Activated T-cell treated with anti-CD3 and anti-CD28 coated beads for 4 hours (primary cell): ENCODE data around the gene ATP9A.
"Not testable (repeated sequence)": the region's sequence is repeated elsewhere in the genome, so short reads cannot be mapped to it uniquely, and the experiment has no call there.

ENCODE experiments used
- DNase-seq: peaks from one replicate; pipeline ENCODE4 v3.0.0-alpha.2; 2020

ATP9A gene

DNA sequence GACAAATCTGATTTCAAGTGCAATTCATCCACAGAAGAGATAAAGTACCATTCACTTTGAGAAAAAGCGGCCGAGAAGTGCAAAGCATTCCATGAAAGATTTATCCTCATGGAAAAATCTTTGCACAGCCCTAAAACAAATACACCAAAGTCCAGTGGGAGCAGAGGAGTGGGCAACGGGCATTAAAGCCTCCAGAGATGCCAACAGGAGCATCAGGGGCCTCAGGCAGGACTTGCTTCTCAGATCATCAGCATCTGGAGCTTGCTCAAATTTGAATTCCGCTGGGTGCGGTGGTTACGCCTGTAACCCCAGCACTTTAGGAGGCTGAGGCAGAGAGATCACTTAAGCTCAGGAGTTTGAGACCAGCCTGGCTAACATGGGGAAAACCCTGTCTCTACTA, 115.0 kb downstream of the ATP9A start:
- no peak for DNase-seq

DNA sequence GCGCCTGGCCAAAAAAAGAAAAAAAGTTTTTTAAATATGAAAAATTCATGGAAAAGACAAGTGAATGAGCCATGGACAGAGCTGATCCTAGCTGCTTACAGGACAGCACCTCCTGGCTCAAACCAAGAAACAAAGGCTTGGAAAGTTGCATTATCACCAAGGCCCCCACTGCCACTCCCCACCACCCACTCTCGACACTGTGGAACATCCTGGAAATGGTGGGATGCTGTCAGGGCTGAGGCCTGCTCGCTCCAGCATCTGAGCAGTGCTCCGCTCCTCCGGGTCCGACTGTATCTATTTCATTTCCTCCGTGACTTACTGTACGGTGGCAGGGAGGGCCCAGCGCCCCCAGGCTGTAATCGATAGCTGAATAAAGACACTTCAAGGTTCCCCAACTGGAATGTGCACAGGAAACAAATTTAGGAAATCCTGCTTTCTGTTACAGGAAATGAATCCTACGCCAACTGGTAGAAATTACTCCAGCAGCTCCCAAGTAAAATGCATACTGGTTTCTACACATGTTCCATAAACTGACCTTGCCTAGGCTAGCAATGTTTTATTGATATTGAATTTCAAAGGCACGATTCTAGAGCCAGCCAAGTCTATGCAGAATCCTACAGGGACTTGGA, 116.2 kb downstream of the ATP9A start:
- no peak for DNase-seq

DNA sequence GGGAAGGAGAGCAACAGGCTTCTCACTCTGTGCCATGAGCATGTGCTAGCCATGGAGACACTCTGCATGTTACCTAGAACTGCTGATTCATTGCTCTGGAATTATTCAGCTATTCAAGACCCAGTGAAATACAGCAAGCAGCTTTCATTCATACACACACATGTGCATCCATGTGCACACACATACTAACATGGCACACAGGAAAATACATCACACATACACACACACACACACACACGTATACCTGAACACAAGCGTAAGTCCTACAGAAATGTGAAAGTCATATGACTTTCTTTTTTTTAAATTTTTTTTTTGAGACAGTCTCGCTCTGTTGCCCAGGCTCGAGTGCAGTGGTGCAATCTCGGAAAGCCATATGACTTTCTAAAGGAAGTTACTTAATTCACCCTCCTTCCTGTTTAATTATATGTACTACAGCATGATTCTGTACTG, 117.5 kb downstream of the ATP9A start:
- DNase-seq = no peak

DNA sequence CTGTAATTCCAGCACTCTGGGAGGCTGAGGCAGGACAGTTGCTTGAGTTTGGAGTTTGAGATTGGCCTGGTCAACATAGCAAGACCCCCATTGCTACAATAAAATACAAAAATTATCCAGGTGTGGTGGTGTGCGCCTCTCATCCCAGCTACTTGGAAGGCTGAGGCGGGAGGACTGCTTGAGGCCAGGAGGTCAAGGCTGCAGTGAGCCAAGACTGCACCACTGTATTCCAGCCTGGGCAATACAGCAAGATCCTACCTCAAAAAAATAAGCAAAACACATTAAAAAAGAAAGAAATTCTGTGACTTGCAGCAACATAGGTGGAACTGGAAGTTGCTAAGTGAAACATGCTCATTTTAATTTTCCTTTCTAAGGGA, 119.6 kb downstream of the ATP9A start:
- DNase-seq = no peak

DNA sequence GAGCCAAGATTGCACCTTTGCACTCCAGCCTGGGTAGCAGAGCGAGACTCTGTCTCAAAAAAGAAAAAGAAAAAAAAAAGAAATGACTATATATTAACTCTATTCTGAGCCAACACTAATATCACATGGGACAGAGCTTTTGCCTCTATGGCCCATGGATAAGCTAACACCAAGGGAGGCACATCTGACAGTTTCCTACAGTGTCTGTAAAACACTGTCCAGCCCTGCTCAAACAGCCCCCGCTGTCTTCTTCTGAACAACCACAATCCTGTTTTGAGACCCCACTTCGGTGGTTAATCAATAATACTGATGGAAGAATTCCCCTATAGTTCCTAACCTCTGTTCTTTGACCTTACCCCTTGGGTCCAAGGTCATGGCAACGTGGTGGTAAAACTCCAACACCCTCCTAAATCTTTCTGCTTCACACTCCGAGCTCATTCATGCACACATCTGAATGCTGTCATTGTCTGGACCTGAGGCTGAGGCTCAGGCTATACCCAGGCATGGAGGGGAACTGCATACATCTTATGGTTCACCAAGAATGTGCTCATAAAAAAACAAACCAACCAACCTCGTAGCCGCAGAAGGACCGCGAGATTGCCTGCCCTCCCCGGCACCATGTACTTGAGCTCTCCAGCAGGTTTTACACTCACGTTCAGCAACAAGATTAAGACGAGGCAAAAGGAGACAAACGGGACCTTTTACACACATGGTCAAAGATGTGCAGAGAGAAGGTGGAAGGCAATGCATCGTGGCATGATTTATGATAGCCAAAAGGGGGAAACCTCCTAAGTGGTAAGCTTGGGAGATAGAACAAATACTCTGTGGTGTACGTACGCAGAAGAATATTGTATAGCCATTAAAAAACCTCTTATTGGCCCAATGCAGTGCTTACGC, 120.3 kb downstream of the ATP9A start:
- no peak for DNase-seq

DNA sequence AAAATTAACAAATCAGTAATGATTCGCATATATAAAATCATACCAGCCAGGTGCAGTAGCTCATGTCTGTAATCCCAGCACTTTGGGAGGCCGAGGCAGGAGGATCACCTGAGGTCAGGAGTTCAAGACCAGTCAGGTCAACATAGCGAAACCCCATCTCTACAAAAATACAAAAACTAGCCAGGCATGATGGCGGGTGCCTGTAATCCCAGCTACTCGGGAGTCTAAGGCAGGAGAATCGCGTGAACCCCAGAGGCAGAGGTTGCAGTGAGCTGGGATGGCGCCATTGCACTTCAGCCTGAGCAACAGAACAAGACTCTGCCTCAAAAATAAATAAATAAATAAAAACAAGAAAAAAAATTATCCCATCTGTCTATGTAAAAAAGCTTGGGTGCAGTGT, 124.4 kb downstream of the ATP9A start:
- DNase-seq = not testable (repeated sequence)

DNA sequence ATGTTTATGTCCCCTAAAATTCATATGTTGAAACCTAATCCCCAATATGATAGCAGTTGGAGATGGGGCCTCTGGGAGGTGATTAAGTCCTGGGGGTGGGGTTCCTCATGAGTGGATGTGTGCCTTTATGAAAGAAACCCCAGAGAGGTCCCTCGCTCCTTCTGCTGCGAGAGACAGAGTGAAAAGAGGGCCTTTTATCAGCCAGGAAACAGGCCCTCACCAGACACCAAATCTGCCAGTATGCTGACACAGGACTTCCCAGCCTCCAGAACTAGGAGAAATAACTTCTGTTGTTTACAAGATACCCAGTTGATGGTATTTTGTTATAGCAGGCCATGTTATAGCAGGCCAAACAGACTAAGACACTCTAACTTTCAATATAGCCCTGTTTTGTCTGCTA, 124.8 kb downstream of the ATP9A start:
- no peak for DNase-seq

DNA sequence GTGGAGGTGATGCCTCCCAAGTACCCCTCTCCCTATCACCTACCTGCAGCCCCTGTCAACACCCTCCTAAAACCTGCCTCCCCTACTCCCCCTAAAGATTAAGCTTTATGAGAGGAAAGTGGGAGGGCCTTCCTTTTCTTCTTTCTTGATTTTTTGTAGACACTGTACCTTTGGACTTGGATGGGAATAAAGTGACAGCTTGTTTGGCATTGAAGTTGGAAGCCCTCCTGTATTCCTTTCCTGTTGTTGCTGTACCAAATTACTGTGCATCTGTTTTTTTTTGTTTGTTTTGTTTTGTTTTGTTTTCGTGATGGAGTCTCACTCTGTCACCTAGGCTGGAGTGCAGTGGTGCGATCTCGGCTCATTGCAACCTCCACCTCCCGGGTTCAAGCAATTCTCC, 126.3 kb downstream of the ATP9A start:
- DNase-seq = no peak

DNA sequence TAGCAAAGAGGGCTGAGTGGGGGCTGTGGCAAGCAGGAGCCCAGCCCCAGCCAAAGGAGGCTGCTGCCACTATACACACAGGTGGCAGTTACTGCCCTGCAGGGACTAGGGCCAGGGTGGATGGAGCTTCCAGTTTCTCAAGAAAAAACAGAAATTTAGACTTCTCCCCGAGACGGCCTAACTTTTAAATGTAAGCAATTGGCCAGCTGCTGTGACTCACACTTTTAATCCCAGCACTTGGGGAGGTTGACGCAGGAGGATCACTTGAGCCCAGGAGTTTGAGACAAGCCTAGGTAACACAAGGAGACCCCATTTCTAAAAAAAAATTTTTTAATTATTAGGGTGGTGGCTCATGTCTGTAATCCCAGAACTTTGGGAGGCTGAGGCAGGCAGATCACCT, 127.4 kb downstream of the ATP9A start:
- DNase-seq = no peak

DNA sequence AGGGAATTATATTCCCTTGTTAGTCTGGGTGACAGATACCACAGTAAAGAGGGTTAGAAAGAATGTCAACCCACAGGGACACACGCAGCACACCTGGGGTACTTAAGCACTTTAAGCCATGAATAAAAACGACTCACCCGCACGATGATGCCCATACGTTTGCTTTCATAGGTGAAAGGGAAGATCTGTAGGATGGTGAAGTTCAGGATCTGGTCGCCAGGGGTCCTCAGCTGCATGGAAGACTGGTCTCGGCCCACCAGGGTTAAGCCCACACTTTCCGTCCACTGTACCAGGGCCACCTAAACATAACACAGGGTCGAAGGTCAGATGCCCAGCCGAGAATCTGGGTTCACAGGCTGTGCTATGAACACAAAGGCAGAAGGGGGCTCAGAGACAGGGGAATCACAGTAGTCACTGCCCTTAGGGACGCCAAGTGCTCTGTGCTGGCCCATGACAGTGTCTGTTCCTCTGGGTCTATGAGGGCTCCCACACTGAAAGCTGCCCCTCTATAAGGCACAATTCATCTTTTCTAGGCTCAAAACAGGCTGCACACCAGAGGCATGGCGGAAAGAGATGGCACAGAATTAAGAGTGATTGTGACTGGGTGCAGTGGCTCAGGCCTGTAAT, 128.9 kb downstream of the ATP9A start:
- DNase-seq = peak; percentile 49

DNA sequence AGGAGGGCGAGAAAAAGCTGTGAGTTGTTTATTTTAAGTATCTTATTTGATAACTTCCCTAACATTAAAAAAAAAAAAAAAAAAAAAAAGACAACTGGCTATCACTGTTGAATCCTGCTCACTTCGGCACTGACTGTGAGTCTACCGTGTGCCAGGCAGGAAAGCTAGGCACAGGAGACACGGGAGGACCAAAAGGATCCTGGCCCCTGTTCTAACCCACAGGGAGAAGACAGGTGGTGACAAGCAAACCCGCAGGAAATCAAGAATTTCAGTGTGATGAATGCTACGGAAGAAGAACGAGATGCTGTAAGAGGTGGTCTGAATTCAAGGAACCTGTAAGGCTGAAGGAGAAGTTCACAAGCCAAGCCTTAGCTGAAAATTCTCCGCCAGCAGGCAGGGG, 130.9 kb downstream of the ATP9A start:
- DNase-seq = no peak

DNA sequence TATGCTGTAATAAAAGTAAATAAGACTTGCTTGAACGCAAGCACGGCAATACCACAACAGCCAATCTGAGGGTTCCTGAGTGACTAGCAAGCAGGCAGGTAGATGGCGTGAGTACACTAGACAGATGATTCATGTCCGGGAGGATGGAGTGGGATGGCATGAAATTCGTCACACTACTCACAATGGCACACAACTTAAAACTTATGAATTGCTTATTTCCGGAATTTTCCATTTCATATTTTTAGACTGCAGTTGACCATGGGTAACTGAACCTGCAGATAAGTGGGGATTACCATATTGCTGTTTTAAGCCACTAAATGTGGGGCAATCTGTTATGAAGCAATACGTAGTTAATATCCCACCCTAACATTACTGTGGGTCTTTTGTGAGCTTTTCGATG, 132.1 kb downstream of the ATP9A start:
- DNase-seq = no peak

DNA sequence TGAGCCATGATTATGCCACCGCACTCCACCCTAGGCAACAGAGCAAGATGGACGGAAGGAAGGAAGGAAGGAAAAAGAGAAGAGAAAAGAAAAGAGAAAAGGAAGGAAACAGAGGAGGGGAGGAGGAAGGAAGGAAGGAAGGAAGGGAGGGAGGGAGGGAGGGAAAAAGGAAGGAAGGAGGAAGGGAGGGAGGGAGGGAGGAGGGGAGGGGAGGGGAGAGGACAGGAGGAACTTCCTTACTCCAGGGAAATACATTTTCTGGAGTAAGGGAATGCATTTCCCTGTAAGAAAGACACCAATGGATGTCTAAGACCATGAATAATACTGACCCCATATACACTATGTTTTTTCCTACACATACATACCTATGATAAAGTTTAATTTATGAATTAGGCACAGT, 132.5 kb downstream of the ATP9A start:
- no peak for DNase-seq

DNA sequence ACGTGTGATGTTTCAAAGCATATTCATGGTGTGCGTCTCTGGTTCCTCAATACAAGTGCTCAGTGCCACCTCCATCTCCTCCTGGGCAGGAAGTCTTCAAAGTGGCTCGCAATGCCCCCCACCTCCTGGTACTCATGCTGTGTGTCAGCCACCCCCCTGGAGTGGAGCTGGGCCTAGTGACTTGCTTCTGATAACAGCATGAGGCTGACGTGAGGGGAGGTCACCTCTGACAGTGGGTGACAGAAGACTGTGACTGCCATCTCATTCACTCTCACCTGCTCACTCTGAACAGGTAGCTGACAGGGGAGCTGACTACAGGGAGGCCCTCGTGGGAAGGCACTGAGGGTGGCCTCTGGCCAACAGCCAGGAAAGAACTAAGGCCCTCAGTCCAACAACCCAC, 133.3 kb downstream of the ATP9A start:
- no peak for DNase-seq

DNA sequence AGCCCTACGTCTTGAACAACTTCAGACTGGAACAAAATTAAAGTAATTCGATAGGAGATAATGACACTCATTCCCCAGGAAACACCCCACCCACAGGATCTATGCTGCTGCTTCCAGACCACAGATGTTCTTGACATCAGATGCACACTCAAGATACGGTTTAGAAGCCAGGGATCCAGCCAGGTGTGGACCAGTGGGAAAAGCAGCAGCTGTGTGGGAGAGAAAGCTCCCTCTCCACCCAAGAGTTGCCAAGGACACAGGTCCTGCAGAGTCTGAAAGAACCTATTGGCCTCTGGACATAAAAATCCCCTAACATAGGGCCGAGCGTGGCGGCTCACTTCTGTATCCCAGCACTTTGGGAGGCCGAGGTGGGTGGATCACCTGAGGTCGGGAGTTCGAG, 133.9 kb downstream of the ATP9A start:
- DNase-seq = no peak

DNA sequence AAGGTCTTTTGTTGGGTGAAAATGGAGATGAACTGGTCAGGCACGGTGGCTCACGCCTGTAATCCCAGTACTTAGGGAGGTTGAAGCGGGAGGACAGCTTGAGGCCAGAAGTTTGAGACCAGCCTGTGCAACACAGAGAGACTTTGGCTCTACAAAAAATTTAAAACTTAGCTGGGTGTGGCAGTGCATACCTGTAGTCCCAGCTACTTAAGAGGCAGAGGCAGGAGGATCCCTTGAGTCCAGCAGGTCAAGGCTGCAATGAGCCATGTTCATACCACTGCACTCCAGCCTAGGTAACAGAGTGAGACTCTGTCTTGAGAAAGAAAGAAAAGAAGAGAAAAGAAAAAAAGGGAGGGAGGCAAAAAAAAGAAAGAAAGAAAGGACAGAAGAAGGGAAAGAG, 134.8 kb downstream of the ATP9A start:
- no peak for DNase-seq

DNA sequence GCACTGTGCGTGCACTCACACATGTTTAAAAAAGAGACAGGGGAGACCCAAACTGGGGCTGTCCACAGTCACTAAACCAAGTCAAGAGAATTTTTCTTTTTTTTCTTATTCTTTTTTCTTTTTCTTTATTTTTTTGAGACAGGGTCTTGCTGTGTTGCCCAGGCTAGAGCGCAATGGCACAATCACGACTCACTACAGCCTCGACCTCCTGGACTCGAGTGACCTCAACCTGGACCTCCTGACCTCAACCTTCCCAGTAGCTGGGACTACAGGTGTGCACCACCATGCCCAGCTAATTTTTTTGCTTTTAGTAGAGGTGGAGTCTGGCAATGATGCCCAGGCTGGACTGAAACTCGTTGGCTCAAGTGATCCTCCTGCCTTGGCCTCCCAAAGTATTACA, 136.2 kb downstream of the ATP9A start:
- DNase-seq = no peak

DNA sequence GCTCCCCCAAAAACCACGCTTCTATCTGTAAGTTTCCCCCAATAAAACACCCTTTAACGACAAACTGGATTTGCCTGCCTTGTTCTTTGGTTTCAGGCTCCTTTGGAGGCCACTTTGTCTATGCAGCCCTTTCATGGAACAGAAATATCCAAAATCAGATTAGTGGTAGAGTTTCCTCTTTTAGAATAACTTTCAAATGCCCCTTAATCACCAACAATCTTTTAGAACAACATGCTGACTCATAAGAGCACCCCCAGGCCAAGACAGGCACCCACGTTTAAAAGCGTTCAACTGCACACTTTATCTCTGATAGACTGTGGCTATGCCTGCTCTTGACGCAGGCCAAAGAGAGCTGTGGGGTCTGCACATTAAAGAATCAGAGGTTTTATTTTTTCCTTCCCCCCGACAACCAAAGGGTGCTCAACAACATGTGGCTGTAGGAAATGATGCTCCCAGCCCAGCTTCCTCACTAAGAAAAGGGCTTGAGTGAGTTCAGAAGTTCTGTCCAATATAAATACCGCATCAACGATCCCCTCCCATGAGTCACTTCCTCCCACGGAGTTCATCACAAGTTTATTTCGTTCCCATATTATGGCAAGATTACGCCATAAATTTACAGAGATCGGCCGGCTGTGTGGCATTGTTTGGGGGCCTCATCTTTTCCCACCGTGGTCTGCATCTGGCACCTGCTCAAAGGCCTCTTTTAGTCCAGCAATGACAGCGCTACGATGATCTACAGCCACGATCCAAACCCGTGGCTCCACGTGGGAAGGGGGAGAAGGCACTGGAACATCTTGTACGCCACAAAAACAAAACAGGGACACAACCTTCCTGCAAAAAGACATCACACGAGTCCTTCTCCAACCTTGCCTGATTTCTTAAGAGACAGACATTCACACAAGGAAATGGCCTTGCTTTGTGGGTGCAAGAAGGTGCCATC, 136.9 kb downstream of the ATP9A start:
- peak; percentile 3 for DNase-seq

DNA sequence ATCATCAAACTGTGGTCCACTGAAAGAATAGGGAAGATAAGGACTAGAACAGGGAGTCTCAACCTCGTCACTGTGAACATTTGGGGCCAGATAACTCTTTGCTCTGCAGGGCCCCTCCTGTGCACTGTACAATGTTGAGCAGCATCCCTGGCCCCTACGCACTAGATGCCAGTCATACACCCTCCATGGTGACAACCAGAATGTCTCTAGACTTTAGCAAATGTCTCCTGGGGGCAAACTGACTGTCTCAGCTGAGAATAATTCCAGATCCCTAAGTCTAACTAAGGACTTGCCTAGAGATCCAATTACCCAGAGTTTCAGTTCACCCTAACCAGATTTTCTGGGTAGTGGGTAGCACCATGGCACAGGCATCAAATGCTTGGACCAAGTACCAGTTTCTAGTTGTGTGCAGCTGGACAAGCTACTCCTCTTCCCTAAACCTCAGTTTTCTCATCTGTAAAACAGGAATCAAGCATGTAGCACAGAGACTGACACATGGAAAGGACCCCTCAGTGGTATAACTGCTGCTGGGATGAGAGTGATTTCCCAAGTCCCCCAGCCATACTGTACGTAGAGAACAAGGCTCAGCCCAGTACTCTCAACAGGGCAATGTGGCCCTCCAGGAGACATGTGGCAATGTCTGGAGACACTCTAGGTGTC, 138.7 kb downstream of the ATP9A start:
- DNase-seq = no peak

DNA sequence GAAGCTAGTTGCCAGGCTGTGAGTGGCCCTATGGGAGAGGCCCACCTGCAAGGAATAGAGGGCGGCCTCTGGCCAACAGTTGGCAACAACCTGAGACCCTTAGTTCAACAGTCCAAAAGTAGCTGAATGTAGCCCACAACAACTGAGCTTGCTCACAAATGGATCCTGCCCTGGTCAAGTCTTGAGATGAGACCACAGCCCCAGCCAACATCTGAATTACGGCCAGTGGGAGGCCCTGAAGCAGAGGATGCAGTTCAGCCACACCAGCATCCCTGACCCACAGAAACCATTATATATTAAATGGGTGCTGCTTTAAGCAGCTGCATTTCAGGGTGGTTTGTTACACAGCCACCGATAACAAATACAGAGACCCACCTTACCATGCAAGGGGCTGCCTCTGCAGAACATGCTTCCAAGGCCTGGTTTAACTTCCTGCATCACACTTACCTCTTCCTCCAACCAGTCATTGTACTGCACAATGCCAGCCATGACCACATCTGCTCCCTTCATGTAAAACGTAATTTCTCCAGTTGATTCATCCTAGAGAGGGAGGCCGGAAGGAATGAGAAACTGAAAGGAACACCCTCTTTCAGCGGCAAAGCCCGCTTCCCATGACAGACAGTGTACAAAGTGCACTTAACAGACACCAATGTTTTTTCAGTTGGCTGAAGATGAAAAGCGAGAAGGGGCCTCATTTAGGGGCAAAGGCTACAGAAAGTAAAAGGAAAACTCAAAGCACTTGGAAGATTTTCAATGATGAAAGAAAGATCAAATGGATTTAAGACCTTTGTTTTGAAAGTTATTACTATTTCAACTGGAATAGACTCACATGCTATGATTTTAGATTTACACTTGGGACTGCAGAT, 139.4 kb downstream of the ATP9A start:
- DNase-seq = no peak

DNA sequence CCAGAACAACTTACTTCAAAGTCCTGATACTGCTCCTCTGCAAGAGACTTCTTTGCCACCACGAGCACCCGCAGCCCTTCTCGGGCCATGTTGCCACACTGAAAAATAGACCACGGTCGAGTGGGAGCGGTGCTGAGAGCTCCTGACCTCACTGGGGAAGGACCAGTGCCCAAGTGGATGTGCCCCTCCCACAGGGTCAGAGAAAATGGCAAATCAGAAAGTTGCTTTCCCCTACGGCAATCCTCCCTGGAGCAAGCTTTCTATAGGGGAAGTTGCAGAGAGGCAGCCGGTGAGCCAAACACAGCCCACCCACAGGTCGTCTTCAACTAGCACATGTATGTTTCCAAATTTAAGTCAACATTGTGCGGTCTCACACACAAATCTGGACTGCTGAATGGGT, 140.6 kb downstream of the ATP9A start:
- DNase-seq = no peak
